ENCODE results near the gene GCDH. TPM values are rescaled to one million over a fixed set of nuclear protein-coding genes. Genes with fewer than 3 reads are reported as not detected.

The GCDH gene
- total RNA-seq, 1 experiment from 2014 or later: 53.2 TPM

- Histone ChIP-seq H3K4ac (ENCODE audit: low read depth, low read length) (no peak overlapping the region), H4K5ac (ENCODE audit: insufficient read length, low read depth, low read length) (no peak overlapping the region), H2BK5ac (ENCODE audit: insufficient read length, low read length) (no peak overlapping the region), H3K18ac (ENCODE audit: insufficient read length, low read depth, low read length) (no peak overlapping the region), H2BK120ac (ENCODE audit: low read depth, low read length, poor library complexity, severe bottlenecking) (no peak overlapping the region), H4K20me1 (ENCODE audit: control insufficient read depth, insufficient read depth, insufficient read length) (peaks cover 7% of the 10 kb centered on the region), H2BK12ac (ENCODE audit: insufficient read length, low read depth, low read length) (no peak overlapping the region), H3T11ph (ENCODE audit: low read length) (no peak overlapping the region), H3K27ac (ENCODE audit: insufficient read length, low read depth, low read length) (no peak overlapping the region), H3K14ac (ENCODE audit: insufficient read depth, low read length) (no peak overlapping the region; the same call in 1 of the 2 replicates), H4K8ac (replicated peaks; ENCODE audit: insufficient read length, low read depth, low read length) (no peak overlapping the region), H2BK15ac (ENCODE audit: low read depth, low read length) (no peak overlapping the region), H3K4me2 (ENCODE audit: insufficient read depth, insufficient read length, low read length) (peak overlapping the region; percentile 74), H2BK20ac (ENCODE audit: low read depth, low read length, poor library complexity, severe bottlenecking) (no peak overlapping the region), H3K23me2 (ENCODE audit: insufficient read length, low read depth, low read length, poor library complexity, severe bottlenecking) (peaks cover 5% of the 10 kb centered on the region), H3K4me1 (ENCODE audit: insufficient read depth, low read length) (peaks cover 3% of the 10 kb centered on the region; the same call in 1 of the 2 replicates), H3K56ac (ENCODE audit: insufficient read length, low read depth, low read length) (no peak overlapping the region), H2AFZ (ENCODE audit: low read length) (no peak overlapping the region), H3K23ac (ENCODE audit: insufficient read length, low read depth, low read length) (no peak overlapping the region), H3K79me2 (ENCODE audit: insufficient read depth, low read length) (no peaks in the 10 kb centered on the region), H4K91ac (ENCODE audit: insufficient read length, low read depth, low read length) (no peak overlapping the region), H3K9ac (ENCODE audit: extremely low read depth, insufficient read length, low read length) (no peak overlapping the region), H3K9me3 (ENCODE audit: control insufficient read depth, low read depth, low read length) (no peaks in the 10 kb centered on the region), H3K79me1 (ENCODE audit: insufficient read depth, low read depth, low read length, poor library complexity, severe bottlenecking) (no peaks in the 10 kb centered on the region), H3K27me3 (ENCODE audit: insufficient read depth, low read length) (no peaks in the 10 kb centered on the region), H2AK5ac (ENCODE audit: insufficient read length, low read length) (no peak overlapping the region)
- DNase-seq: peak; percentile 71
- Mint-ChIP-seq H3K36me3 (ENCODE audit: insufficient read depth in 1 of 3, low read depth in 3 of 3) (peaks cover 11 to 20% (median 13%) of the 10 kb centered on the region in 3 experiments), H3K4me3 (peak overlapping the region; percentile 44 to 77), H3K27me3 (ENCODE audit: low read depth) (peaks cover 11% of the 10 kb centered on the region), H3K27ac (peak overlapping the region in 1 of 3 experiments; percentile 95; a peak in 3 of 7 replicates), H3K9me3 (no peaks in the 10 kb centered on the region; a peak in 1 of 5 replicates), H3K4me1 (peaks cover 24 to 32% of the 10 kb centered on the region in 2 experiments)
- TF ChIP-seq CTCF (conservative IDR thresholded peaks at IDR 0.05): no peak
- no CpG with 5 or more reads among the region's 29 CpGs for WGBS (ENCODE audit: extremely low coverage, insufficient read length, low lambda C conversion rate)
Measured at GRCh38 chr19:12866416-12867119, 24.4 kb upstream of the GCDH start.

All from H9 (cell line).